ENCODE results near the gene MARCHF4. TPM values are rescaled to one million over a fixed set of nuclear protein-coding genes. Genes with fewer than 3 reads are reported as not detected.

The MARCHF4 gene
- total and polyA plus RNA-seq, 4 donors: 0.04 to 0.34 (median 0.09) TPM

- Histone ChIP-seq H3K27me3 (ENCODE audit: control insufficient read depth in 3 of 3, insufficient read depth in 3 of 3, low read length in 2 of 3) (peaks cover 13 to 44% (median 31%) of the 10 kb centered on the region in 3 donors), H3K36me3 (ENCODE audit: control insufficient read depth in 4 of 4, insufficient read depth in 4 of 4, low read length in 4 of 4) (no peaks in the 10 kb centered on the region), H3K27ac (ENCODE audit: low read depth in 1 of 2, low read length in 1 of 2) (no peak overlapping the region), H3K9me3 (ENCODE audit: control insufficient read depth in 4 of 4, insufficient read depth in 3 of 4, low read length in 3 of 4) (peaks cover 0 to 2% (median 0%) of the 10 kb centered on the region in 4 donors), H3K9ac (ENCODE audit: insufficient read depth in 1 of 2, low read length in 2 of 2) (no peak overlapping the region), H3K4me1 (ENCODE audit: control insufficient read depth in 5 of 5, insufficient read depth in 5 of 5, low read length in 5 of 5) (peaks cover 0 to 14% (median 4%) of the 10 kb centered on the region in 5 donors), H3K4me3 (no peak overlapping the region)
- DNase-seq (no peak), ATAC-seq (ENCODE audit: insufficient read depth, low FRiP score) (no peak)
- TF ChIP-seq CTCF (IDR thresholded peaks at IDR 0.05; ENCODE audit: control extremely low read depth, extremely low read depth): no peak
- 76 to 83% methylated on average over 18 of the region's 18 CpGs for WGBS, 2 donors
These were observed 2.5 kb downstream of the MARCHF4 start for GRCh38 chr2:216369821-216370220.

GRCh38 chr2:216366777-216367471, 5.4 kb downstream of the MARCHF4 start:
- 55 to 64% methylated on average over 5 of the region's 5 CpGs for WGBS, 2 donors
- peak in 1 of 3 donors; percentile 43 for DNase-seq
- H3K9ac ChIP-seq (ENCODE audit: insufficient read depth in 1 of 2, low read length in 2 of 2): no peak overlapping the region

GRCh38 chr2:216365518-216365917, 6.8 kb downstream of the MARCHF4 start:
- DNase-seq (no peak), ATAC-seq (ENCODE audit: insufficient read depth, low FRiP score) (no peak)
- no peak for TF ChIP-seq CTCF (IDR thresholded peaks at IDR 0.05; ENCODE audit: control extremely low read depth, extremely low read depth)
- peaks cover 0 to 37% (median 13%) of the 10 kb centered on the region in 5 donors for H3K4me1 ChIP-seq (ENCODE audit: control insufficient read depth in 5 of 5, insufficient read depth in 5 of 5, low read length in 5 of 5)
- H3K36me3 ChIP-seq (ENCODE audit: control insufficient read depth in 4 of 4, insufficient read depth in 4 of 4, low read length in 4 of 4): no peaks in the 10 kb centered on the region
- no peak overlapping the region for H3K27ac ChIP-seq (ENCODE audit: low read depth in 1 of 2, low read length in 1 of 2)
- H3K9ac ChIP-seq (ENCODE audit: insufficient read depth in 1 of 2, low read length in 2 of 2): no peak overlapping the region
- H3K27me3 ChIP-seq (ENCODE audit: control insufficient read depth in 3 of 3, insufficient read depth in 3 of 3, low read length in 2 of 3): peaks cover 0 to 25% (median 17%) of the 10 kb centered on the region in 3 donors
- no peak overlapping the region for H3K4me3 ChIP-seq
- WGBS, 2 donors: 90 to 91% methylated on average over 2 of the region's 2 CpGs
- peaks cover 0 to 2% (median 0%) of the 10 kb centered on the region in 4 donors for H3K9me3 ChIP-seq (ENCODE audit: control insufficient read depth in 4 of 4, insufficient read depth in 3 of 4, low read length in 3 of 4)

More at GRCh38 chr2:216366777-216367471, 5.4 kb downstream of the MARCHF4 start:
- H3K27ac ChIP-seq (ENCODE audit: low read depth in 1 of 2, low read length in 1 of 2): no peak overlapping the region
- peaks cover 9 to 38% (median 23%) of the 10 kb centered on the region in 3 donors for H3K27me3 ChIP-seq (ENCODE audit: control insufficient read depth in 3 of 3, insufficient read depth in 3 of 3, low read length in 2 of 3)
- no peak for TF ChIP-seq CTCF (IDR thresholded peaks at IDR 0.05; ENCODE audit: control extremely low read depth, extremely low read depth)
- peaks cover 0 to 26% (median 13%) of the 10 kb centered on the region in 5 donors for H3K4me1 ChIP-seq (ENCODE audit: control insufficient read depth in 5 of 5, insufficient read depth in 5 of 5, low read length in 5 of 5)
- no peaks in the 10 kb centered on the region for H3K36me3 ChIP-seq (ENCODE audit: control insufficient read depth in 4 of 4, insufficient read depth in 4 of 4, low read length in 4 of 4)
- peaks cover 0 to 2% (median 0%) of the 10 kb centered on the region in 4 donors for H3K9me3 ChIP-seq (ENCODE audit: control insufficient read depth in 4 of 4, insufficient read depth in 3 of 4, low read length in 3 of 4)
- ATAC-seq (ENCODE audit: insufficient read depth, low FRiP score): no peak
- H3K4me3 ChIP-seq: no peak overlapping the region
